Erythroblast (primary cell): ENCODE measurements around the gene CEP20.
"Not testable (repeated sequence)": the region's sequence is repeated elsewhere in the genome, so short reads cannot be mapped to it uniquely, and the experiment has no call there.

ENCODE experiments used
- DNase-seq, 2 experiments: peaks; one replicate each; lab custom pipeline; 2025; lab: John Stamatoyannopoulos, UW
- GATA1 ChIP-seq: IDR thresholded peaks from 2 replicates; pipeline ENCODE4 v1.6.1; 2011; ENCODE audit warnings: low read depth, mild to moderate bottlenecking, control low read depth, low read length, moderate library complexity
- POLR2A ChIP-seq: IDR thresholded peaks from 2 replicates; pipeline ENCODE4 v1.6.1; 2011; ENCODE audit warnings: mild to moderate bottlenecking, low read length

CEP20 gene

GRCh38 chr16:15843635-15844279, 44.6 kb downstream of the CEP20 start:
- DNase-seq, result no peak
- TF ChIP-seq GATA1 (no peak), POLR2A (no peak)

- DNase-seq, result not testable (repeated sequence)
Measured at GRCh38 chr16:15839204-15839603, 49.2 kb downstream of the CEP20 start.

- TF ChIP-seq POLR2A, result no peak
- no peak for DNase-seq
Measured at GRCh38 chr16:15837761-15838160, 50.6 kb downstream of the CEP20 start.

- no peak for TF ChIP-seq GATA1
- no peak for TF ChIP-seq POLR2A
- DNase-seq, result no peak
Measured at GRCh38 chr16:15836965-15837611, 51.3 kb downstream of the CEP20 start.

GRCh38 chr16:15836074-15836473, 52.3 kb downstream of the CEP20 start:
- DNase-seq, result no peak
- no peak for TF ChIP-seq POLR2A

- no peak for DNase-seq
- no peak for TF ChIP-seq GATA1
- TF ChIP-seq POLR2A, result no peak
Measured at GRCh38 chr16:15835136-15835878, 53.1 kb downstream of the CEP20 start.

GRCh38 chr16:15834502-15834901, 53.9 kb downstream of the CEP20 start:
- DNase-seq, result no peak
- TF ChIP-seq GATA1 (no peak), POLR2A (no peak)

- DNase-seq, result no peak
- TF ChIP-seq GATA1 (no peak), POLR2A (no peak)
Measured at GRCh38 chr16:15833541-15833940, 54.9 kb downstream of the CEP20 start.

- no peak for DNase-seq
- TF ChIP-seq GATA1 (no peak), POLR2A (no peak)
Measured at GRCh38 chr16:15832241-15832640, 56.2 kb downstream of the CEP20 start.

GRCh38 chr16:15830832-15831451, 57.5 kb downstream of the CEP20 start:
- TF ChIP-seq POLR2A (no peak), GATA1 (no peak)

GRCh38 chr16:15829460-15829859, 58.9 kb downstream of the CEP20 start:
- no peak for TF ChIP-seq POLR2A
- TF ChIP-seq GATA1, result no peak
- no peak for DNase-seq

More at GRCh38 chr16:15830832-15831451, 57.5 kb downstream of the CEP20 start:
- DNase-seq, result no peak

- DNase-seq, result no peak
- TF ChIP-seq POLR2A (no peak), GATA1 (no peak)
Measured at GRCh38 chr16:15827709-15828343, 60.6 kb downstream of the CEP20 start.

GRCh38 chr16:15827299-15827698, 61.1 kb downstream of the CEP20 start:
- no peak for DNase-seq
- TF ChIP-seq POLR2A (no peak), GATA1 (no peak)

GRCh38 chr16:15825750-15826305, 62.6 kb downstream of the CEP20 start:
- no peak for TF ChIP-seq POLR2A
- no peak for TF ChIP-seq GATA1
- no peak for DNase-seq
